ENCODE measurements around the gene GPR148.

Gene GPR148

GRCh38 chr2:130735200-130735599 is 6.3 kb downstream of the GPR148 start:
- Mint-ChIP-seq H3K36me3 (ENCODE audit: low read depth) (no peaks in the 10 kb centered on the region), H3K27ac (no peak overlapping the region), H3K9me3 (peaks cover 4% of the 10 kb centered on the region), H3K27me3 (peaks cover 12% of the 10 kb centered on the region), H3K4me1 (ENCODE audit: low read depth) (no peaks in the 10 kb centered on the region), H3K4me3 (no peak overlapping the region)
- DNase-seq, result no peak

GRCh38 chr2:130736487-130736886 is 7.6 kb downstream of the GPR148 start:
- Mint-ChIP-seq H3K4me1 (ENCODE audit: low read depth) (no peaks in the 10 kb centered on the region), H3K27me3 (peaks cover 19% of the 10 kb centered on the region), H3K36me3 (ENCODE audit: low read depth) (no peaks in the 10 kb centered on the region), H3K4me3 (no peak overlapping the region), H3K9me3 (peaks cover 4% of the 10 kb centered on the region), H3K27ac (no peak overlapping the region)
- DNase-seq, result no peak

DNA sequence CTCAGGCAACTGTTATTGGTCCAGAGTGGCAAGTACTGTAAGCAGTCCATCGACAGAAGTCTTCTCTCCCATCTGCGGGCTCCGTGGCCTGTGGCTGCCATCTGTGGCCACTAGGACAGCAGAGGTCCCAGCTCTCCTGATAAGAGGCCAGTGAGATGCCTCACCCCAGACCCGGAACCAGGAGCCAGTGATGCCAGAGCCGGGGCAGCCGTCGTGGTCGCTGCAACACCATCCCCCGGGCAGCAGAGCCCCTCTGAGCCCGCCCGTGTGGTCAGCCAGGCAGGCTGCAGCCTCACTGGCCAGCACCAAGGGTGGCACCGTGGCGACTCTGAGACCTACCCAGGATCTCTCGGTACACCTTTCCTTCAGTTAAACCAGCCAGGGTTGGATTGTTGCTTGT is 8.7 kb downstream of the GPR148 start:
- no peak overlapping the region for H3K27ac Mint-ChIP-seq
- no peaks in the 10 kb centered on the region for H3K36me3 Mint-ChIP-seq (ENCODE audit: low read depth)
- peaks cover 19% of the 10 kb centered on the region for H3K27me3 Mint-ChIP-seq
- H3K9me3 Mint-ChIP-seq, result peaks cover 4% of the 10 kb centered on the region
- H3K4me1 Mint-ChIP-seq (ENCODE audit: low read depth), result no peaks in the 10 kb centered on the region
- no peak for DNase-seq
- H3K4me3 Mint-ChIP-seq, result no peak overlapping the region

DNA sequence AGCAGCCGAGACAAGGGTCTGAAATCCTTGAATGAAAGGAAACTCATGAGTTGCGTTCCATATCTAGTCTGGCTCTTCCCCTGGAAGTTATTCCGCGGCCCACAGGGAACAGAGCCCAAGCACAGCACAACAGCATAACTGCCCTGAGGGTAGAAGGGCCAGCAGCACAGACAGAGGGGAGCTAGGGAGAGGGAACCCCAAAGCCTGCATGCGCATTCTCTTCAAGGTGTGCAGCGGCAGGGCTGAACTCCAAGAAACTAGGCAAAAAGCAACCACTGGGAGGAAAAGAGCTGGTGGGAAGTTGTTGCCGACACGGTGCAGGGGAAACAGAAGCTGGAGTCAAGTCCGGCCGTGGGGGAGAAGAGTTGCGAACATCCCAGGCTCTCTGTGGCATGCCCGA is 11.8 kb downstream of the GPR148 start:
- no peak overlapping the region for H3K4me3 Mint-ChIP-seq
- H3K4me1 Mint-ChIP-seq (ENCODE audit: low read depth), result no peaks in the 10 kb centered on the region
- H3K27ac Mint-ChIP-seq, result no peak overlapping the region

GRCh38 chr2:130743278-130743677 is 14.4 kb downstream of the GPR148 start:
- Mint-ChIP-seq H3K4me3 (no peak overlapping the region), H3K27me3 (peaks cover 33% of the 10 kb centered on the region), H3K4me1 (ENCODE audit: low read depth) (no peaks in the 10 kb centered on the region), H3K27ac (no peak overlapping the region), H3K36me3 (ENCODE audit: low read depth) (no peaks in the 10 kb centered on the region), H3K9me3 (no peaks in the 10 kb centered on the region)
- DNase-seq, result no peak

More for the DNA sequence above, 11.8 kb downstream of the GPR148 start:
- peaks cover 39% of the 10 kb centered on the region for H3K27me3 Mint-ChIP-seq
- H3K36me3 Mint-ChIP-seq (ENCODE audit: low read depth), result no peaks in the 10 kb centered on the region
- no peaks in the 10 kb centered on the region for H3K9me3 Mint-ChIP-seq
- DNase-seq, result no peak

GRCh38 chr2:130744287-130745117 is 15.6 kb downstream of the GPR148 start:
- Mint-ChIP-seq H3K4me1 (ENCODE audit: low read depth) (no peaks in the 10 kb centered on the region), H3K27ac (no peak overlapping the region), H3K4me3 (no peak overlapping the region), H3K9me3 (no peaks in the 10 kb centered on the region), H3K36me3 (ENCODE audit: low read depth) (no peaks in the 10 kb centered on the region), H3K27me3 (peaks cover 27% of the 10 kb centered on the region)
- DNase-seq, result no peak

DNA sequence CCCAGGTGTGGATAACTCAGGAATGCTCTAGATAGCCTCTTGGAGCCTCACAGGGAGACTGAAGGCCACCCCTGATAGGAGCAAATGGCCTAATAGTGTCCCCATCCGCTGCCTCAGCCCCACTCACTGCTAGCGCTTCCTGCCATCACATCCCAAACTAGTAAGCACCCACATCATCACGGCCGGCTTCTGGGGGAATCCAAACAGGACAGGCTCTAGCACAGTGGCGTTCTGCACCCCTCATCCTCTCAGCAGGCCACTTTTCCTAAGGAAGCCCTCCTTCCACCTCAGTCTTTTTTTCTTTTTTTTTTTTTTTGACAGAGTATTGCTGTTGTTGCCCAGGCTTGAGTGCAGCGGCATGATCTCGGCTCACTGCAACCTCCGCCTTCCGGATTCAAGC is 20.2 kb downstream of the GPR148 start:
- Mint-ChIP-seq H3K27ac (no peak overlapping the region), H3K4me1 (ENCODE audit: low read depth) (no peaks in the 10 kb centered on the region), H3K4me3 (no peak overlapping the region), H3K9me3 (no peaks in the 10 kb centered on the region), H3K36me3 (ENCODE audit: low read depth) (no peaks in the 10 kb centered on the region), H3K27me3 (peaks cover 29% of the 10 kb centered on the region)
- DNase-seq, result no peak

- DNase-seq, result no peak
- no peaks in the 10 kb centered on the region for H3K36me3 Mint-ChIP-seq (ENCODE audit: low read depth)
- no peak overlapping the region for H3K4me3 Mint-ChIP-seq
- H3K4me1 Mint-ChIP-seq (ENCODE audit: low read depth), result no peaks in the 10 kb centered on the region
- no peaks in the 10 kb centered on the region for H3K9me3 Mint-ChIP-seq
- H3K27ac Mint-ChIP-seq, result no peak overlapping the region
- H3K27me3 Mint-ChIP-seq, result peaks cover 26% of the 10 kb centered on the region
Observed at GRCh38 chr2:130749641-130750040, 20.8 kb downstream of the GPR148 start.

DNA sequence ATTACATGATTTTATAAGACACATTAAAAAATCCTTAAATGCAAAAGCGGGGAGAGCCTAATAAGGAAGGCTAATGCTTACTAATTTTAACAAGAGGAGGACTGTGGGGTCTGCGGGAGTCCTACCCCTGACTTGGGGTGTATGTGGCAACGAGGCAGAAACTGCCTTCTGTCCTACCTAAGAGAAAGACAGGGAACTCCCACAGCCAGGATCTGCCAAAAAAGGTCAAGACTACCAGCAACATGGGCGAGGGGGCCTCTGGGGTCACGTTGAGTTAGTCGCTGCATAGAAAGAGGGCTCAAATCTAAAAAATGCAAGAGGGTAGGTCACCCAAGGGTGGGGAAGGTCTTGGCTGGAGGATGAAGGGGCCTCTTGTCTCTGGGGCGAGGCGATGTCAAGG is 25.9 kb downstream of the GPR148 start:
- H3K27ac Mint-ChIP-seq, result no peak overlapping the region

DNA sequence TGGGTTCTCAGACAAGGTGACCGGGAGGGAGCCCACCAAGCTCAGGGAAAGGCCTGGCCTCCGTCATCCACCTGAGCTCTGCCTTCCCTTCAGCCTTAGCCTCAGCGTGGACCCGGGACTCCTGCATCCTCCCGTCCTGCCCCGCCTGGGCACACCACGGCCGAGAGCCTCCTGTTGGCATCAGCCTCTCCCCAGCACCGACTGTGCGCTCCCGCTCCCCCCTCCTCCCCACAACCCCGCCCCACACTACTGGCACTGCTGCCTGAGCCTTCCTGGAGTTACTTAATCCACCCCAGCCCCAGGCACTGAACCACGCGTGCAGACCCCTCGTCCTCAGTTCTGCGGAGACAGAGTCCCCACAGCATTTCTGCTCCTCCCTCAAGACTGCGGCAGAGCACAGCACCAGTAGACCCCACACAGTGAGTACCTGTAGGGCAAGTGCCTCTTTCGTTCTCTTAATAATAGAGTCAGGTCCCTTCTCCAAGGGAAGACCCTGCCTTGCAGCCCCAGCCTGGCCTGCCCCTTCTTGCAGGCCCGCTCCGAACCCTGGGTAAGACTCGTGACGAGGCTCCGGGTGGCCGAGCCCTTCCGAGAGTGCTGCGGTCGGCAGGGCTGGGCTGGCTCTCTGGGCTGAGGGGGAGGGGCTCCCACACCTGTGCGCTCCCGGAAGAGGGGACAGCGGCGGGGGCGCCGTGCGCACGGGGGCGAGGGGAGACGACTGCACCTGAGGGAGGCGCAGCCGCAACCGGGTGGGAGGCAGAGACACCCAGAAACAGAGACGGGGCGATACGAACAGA is 26.6 kb downstream of the GPR148 start, which contains the start of gene AMER3:
Gene AMER3 (plus strand): TSS at position 285 of the 797 bp plus-strand sequence. CDS start 6,533 bp downstream, outside the sequence.
- no peak within 1 kb of the TSS for H3K27ac Mint-ChIP-seq
- peaks cover 8% of the 10 kb centered on the region for H3K4me1 Mint-ChIP-seq (ENCODE audit: low read depth)
- no peaks in the 10 kb centered on the region for H3K9me3 Mint-ChIP-seq
- H3K36me3 Mint-ChIP-seq (ENCODE audit: low read depth), result no peaks in the 10 kb centered on the region
- H3K4me3 Mint-ChIP-seq, result peak within 1 kb of the TSS; percentile 31
- H3K27me3 Mint-ChIP-seq, result peaks cover 66% of the 10 kb centered on the region
- no peak for DNase-seq

More for the DNA sequence above, 25.9 kb downstream of the GPR148 start:
- Mint-ChIP-seq H3K4me3 (no peak overlapping the region), H3K4me1 (ENCODE audit: low read depth) (peaks cover 8% of the 10 kb centered on the region), H3K9me3 (no peaks in the 10 kb centered on the region), H3K27me3 (peaks cover 62% of the 10 kb centered on the region), H3K36me3 (ENCODE audit: low read depth) (no peaks in the 10 kb centered on the region)
- no peak for DNase-seq

GRCh38 chr2:130756053-130756873 is 27.4 kb downstream of the GPR148 start:
- Mint-ChIP-seq H3K27ac (no peak overlapping the region), H3K9me3 (no peaks in the 10 kb centered on the region), H3K27me3 (peaks cover 71% of the 10 kb centered on the region), H3K4me3 (peak overlapping the region; percentile 29), H3K4me1 (ENCODE audit: low read depth) (peaks cover 8% of the 10 kb centered on the region), H3K36me3 (ENCODE audit: low read depth) (no peaks in the 10 kb centered on the region)
- peak; percentile 45 for DNase-seq

- peak overlapping the region; percentile 29 for H3K4me3 Mint-ChIP-seq
- H3K9me3 Mint-ChIP-seq, result no peaks in the 10 kb centered on the region
- peaks cover 71% of the 10 kb centered on the region for H3K27me3 Mint-ChIP-seq
- no peak for DNase-seq
- H3K27ac Mint-ChIP-seq, result no peak overlapping the region
- no peaks in the 10 kb centered on the region for H3K36me3 Mint-ChIP-seq (ENCODE audit: low read depth)
- H3K4me1 Mint-ChIP-seq (ENCODE audit: low read depth), result peaks cover 8% of the 10 kb centered on the region
Observed at GRCh38 chr2:130756874-130757668, 28.2 kb downstream of the GPR148 start.

- Mint-ChIP-seq H3K9me3 (no peaks in the 10 kb centered on the region), H3K36me3 (ENCODE audit: low read depth) (no peaks in the 10 kb centered on the region), H3K27ac (no peak overlapping the region), H3K4me1 (ENCODE audit: low read depth) (peaks cover 6% of the 10 kb centered on the region), H3K4me3 (no peak overlapping the region), H3K27me3 (peaks cover 50% of the 10 kb centered on the region)
- no peak for DNase-seq
Observed at GRCh38 chr2:130759906-130760753, 31.3 kb downstream of the GPR148 start.
